T-helper 2 cell (primary cell): ENCODE results near the gene CNTNAP3.
"Not testable (repeated sequence)": the region's sequence is repeated elsewhere in the genome, so short reads cannot be mapped to it uniquely, and the experiment has no call there.

Source experiments
- DNase-seq, 5 experiments: peaks; one replicate each; pipeline versions ENCODE4 v3.0.0 to v3.0.0-alpha.2; 2012 to 2022
- total RNA-seq, 2 donors: gene quantifications; one replicate each; lab custom pipeline; 2026; lab: John Stamatoyannopoulos, UW

CNTNAP3 gene
- 0 to 0.07 reads per million in 2 donors for total RNA-seq

DNA sequence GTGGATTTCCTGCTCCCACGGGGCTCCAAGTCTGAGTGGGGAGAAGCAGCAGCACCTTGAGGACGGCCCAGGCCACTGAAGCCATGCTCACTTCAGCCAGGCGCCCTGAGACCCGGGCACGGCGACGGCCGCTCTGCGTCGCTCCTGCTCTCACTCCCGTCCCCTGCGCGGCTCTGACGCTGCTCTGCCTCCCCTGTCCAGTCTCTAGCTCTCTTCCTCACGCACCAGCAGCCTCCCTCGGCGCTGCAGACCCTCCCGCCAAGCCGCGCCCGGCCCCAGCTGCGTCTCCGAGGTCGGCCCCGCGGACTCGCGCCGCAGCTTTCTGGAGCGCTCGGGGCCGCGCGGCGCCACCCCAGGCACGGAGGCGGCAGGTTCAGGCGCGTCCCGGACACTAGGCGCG lies at the start of gene CNTNAP3:
TSS of gene CNTNAP3 (minus strand) at position 188 of the 400 bp plus-strand sequence. CDS start at position 85, 103 bp downstream.
- DNase-seq, result not testable (repeated sequence)

DNA sequence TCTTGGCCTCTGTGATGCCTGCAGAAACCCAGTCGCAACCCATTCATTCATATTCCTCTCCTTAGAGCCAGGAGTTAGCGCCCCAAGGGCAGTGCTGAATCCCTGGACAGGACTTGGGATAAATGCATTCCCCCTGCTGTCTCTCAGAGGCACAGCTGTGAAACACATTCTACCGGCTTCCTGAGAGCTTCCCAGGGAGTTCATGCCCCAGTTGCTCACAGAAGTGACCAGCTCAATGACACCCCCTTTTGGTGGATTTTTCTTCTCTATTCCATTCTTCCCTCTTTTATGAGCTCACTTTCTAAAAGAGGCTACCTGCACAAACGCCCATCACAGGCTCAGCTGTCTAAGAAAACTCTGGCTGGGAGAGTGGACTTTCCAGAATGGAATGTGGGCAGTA lies 8.0 kb downstream of the CNTNAP3 start:
- DNase-seq, result not testable (repeated sequence)

DNA sequence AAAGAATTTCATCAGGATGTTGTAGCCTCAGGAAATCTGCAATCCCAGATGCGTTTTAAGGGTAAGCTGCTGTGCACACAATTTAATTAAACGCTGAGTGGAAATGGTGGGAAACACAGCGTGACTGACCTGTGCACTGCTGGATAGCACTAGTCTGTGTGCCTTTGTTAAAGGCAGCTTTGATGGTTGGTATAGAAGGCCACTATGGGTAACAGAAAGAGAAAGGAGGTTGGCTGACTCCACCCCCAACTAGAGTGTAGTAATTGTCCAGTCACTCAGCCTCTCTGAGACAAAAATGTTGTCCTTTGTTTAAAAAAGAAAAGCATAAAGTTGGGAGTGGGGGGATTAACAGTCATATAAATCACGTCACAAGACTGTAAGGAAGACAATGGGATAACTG lies 45.5 kb downstream of the CNTNAP3 start:
- not testable (repeated sequence) for DNase-seq

DNA sequence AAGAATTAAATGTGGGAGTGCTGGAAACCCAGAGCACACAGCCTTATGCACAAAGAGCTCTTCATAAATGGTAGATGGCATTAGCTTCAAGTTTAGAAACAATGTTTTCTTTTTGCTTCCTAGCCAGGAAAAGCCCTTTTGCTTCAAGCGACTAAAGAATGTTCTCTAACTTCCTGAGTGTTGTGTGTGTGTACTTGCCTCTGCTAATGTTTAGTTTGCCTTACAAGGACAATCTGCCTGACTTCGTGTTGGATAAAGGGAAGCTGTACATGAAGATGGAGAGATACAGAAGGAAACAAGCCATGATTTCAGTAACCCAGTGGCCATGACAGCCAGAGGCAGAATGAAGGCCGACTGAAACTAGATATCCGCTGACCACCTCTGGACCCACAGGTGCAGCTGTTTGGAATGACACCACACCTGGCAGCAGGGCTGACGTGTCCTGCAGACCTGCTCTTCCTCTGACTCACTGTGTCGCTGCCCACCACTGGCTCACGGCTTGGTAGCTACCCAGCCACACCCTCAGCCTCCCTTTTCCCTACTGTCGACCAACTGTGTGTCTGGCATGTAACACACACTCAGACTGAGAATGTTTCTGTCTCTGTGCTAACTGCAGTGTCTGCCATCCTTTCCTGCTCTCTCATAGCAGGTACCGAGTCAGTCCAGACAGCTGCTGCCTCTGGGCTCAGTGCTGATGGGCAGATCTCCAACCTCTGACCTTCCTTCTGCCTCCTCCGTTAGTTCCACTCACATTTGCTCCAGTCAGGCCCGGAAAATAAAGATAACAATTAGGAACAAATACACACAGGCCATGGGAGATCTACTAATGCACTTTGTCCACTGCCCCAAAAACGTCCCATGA lies 55.6 kb downstream of the CNTNAP3 start:
- DNase-seq, result not testable (repeated sequence)

GRCh38 chr9:39215976-39216375 lies 72.0 kb downstream of the CNTNAP3 start:
- DNase-seq, result not testable (repeated sequence)

DNA sequence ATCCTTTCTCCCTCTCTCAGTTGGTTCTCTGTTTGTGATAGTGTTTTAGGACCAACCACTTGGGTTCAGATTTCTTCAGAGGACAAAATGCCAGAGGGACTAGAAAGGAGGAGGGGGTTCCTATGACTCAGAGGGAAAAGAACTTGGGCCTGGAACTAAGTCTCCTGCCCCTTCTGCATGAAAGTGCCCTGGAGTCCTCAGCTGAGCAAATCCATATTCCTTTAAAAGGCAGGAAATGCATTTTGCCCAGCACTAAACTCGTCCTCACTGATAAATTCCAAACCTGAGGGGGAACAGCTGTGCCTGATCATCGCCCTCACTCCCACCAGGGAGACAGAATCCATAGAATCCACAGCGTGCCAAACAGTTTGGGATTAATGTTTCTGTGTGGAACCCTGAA lies 78.2 kb downstream of the CNTNAP3 start:
- DNase-seq, result not testable (repeated sequence)

- DNase-seq, result not testable (repeated sequence)
Measured at GRCh38 chr9:39206643-39207042, 81.3 kb downstream of the CNTNAP3 start.

GRCh38 chr9:39205842-39206241 lies 82.1 kb downstream of the CNTNAP3 start:
- DNase-seq, result not testable (repeated sequence)

DNA sequence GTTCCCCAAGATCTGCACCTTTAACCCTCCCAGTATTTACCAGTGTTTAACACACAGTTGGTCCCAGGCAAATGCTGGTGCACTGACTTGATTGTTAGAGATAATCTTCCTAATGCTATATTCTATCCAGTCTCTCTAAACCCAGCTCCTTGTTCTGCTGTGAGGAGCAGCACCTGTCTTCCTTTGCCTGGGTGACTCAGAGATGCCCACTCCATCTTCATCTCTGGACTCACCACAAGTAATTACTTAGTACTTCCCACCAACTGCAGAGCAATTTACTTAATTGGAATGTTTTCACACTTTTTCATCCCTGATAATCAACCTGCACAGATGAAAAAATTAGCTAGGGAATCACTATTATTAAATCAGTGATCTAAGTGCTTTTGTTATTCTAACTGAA lies 87.6 kb downstream of the CNTNAP3 start:
- DNase-seq, result not testable (repeated sequence)

DNA sequence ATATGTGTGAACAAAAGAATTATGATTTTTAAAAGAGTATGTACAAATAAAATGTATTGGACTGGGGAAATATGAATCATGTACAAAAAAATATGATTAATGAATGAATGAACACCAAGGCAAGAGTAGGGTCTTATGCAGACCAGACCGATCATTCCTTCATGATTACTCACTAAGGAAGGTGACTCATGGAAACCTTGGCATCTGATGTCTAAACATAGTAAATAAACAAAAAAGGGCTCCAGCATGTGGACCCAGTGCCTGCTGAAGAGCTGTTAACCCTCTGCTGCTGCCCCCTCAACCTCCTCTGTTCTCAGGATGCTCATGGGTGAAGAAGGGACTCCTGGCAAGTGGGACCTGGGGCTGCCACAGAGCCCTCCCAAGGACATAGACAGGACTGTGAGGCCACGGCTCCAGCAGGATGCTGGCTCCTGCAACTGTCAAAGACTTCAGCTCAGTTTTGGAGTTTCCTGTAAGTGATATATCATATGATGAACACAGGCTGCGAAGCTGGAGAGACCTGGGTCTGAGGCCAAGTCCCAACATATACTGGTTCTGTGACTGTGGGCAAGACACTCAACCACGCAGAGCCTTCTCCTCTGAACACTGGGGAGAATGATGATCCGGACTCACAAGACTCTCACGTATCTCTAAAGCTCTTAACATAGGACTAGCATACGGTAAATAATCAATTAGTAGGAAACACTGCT lies 89.8 kb downstream of the CNTNAP3 start:
- not testable (repeated sequence) for DNase-seq

- DNase-seq, result not testable (repeated sequence)
Measured at GRCh38 chr9:39171370-39171769, 116.6 kb downstream of the CNTNAP3 start.

DNA sequence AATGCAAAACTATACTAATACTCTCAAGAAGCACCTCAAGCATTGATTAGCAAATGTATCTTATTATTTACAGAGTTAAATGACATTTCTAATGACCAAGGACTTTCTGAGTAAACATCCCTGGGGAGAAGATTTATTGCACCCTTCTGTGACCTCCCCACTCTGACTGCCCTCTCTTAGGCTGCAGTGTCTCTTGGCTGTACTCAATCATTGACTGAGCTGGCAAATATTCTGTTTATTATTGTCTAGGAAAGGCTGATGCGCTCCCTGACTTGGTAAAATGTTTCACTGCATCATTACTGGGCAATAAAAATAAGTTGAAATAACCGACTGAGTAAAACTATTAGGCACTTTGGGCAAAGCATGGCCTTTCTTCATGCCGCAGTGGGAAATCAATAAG lies 130.3 kb downstream of the CNTNAP3 start:
- DNase-seq, result not testable (repeated sequence)

DNA sequence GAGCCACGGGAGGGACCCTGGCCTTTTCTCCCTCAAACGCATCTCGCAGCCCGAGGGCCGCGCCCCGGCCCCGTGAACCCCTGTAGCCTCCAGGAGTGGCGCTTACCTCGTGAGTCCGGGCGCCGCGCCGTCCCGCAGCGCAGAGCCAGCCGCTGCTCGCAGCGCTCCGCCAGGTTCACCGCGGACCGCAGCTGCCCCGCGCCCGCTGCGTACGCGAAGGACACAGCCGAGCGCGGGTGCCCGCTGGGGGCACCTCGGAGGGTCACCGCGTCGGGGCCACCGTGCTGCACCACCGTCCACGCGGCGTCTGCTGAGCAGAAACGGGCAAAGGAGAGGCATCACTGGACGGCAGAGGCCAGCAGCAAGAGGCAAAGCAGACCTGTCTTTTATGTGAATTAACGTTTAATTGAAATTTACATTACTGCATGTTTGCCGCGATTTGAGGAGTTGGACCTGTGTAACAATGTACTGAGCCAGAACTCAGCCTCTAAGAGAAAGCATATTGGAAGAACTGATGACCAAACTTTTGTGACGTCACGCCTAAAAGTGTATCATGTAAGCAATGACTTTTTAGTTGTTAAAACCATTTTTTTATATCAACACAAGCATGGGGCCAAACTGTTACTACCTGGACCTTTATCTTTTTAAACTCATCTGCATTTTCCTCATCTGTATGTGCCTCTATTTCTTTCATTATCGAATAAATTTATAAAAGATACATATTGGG lies 155.0 kb downstream of the CNTNAP3 start:
- DNase-seq, result not testable (repeated sequence)

- DNase-seq, result not testable (repeated sequence)
Measured at GRCh38 chr9:39121401-39121800, 166.6 kb downstream of the CNTNAP3 start.

DNA sequence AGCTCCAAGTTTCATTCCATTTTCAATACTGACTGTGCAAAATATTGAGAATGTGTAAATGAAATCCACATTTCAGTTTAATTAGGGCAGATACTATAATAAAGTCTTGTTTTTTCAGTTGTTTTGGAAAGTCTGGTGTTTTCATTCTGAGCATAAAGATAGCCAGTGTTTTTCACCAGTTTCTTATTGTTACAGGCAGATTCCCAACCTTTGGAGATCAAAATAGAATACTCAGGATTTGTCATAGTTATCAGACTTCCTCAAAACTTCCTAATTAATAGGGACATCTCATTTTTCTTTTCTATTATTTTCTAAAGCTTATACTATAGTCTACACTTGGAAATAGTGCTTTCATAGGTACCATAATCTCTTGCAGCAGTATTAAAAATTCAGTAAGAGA lies 176.2 kb downstream of the CNTNAP3 start:
- DNase-seq, result not testable (repeated sequence)

DNA sequence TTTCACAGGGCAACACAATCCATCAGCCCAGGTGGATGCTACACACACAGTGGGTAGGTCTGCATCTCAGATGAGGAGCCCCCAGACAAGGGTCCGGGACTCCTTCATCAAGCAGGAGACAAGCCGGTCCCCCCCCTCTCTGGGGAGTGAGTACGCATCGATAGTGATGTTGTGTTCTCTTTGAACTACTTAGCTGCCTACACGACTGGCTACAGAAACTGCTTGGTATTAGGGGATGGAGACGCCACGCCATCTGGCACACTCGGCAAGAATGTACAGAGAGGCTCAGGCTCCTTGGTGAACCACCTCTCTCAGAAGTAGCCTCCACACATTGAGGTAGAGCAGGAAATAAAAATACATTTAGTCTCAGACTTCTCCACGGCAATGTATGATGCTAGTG lies 179.8 kb downstream of the CNTNAP3 start:
- DNase-seq, result no peak

DNA sequence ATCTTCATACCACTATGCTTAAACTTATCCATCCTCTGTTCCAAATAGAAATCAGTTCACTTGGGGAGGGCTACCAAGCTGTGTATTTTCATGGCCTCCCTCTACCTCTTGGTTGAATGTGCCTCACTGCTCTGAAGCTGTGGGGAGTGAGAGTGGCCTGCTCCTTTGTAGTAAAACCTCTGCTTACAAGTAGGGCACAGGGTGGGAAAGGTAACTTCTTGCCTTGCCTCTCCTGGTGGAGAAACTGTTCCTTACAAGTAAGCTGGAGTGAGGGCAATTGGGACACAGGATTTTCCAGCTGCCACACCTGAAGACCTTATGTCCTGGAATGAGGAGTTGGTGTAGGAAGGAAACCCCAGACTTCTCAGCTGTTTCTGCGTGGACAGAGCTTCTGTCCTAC lies 190.8 kb downstream of the CNTNAP3 start:
- DNase-seq, result not testable (repeated sequence)

DNA sequence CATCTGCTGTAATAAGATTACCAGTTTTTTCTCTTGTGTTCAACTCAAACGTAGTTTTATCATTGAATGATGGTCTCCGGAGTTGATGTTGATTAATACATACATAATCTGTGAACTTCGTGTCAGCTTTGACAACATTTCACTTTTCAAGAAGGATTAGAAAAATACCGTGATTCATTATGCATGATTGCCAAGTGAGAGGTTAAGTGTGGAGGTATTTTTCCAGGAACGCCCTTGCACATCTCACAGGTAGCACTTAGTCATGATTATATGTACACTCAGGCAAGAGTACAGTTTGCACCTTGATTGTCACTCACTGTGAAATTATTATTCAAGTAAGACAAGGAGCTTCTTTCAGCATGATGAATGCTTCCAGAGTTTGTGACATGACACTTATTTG lies 202.7 kb downstream of the CNTNAP3 start:
- not testable (repeated sequence) for DNase-seq

DNA sequence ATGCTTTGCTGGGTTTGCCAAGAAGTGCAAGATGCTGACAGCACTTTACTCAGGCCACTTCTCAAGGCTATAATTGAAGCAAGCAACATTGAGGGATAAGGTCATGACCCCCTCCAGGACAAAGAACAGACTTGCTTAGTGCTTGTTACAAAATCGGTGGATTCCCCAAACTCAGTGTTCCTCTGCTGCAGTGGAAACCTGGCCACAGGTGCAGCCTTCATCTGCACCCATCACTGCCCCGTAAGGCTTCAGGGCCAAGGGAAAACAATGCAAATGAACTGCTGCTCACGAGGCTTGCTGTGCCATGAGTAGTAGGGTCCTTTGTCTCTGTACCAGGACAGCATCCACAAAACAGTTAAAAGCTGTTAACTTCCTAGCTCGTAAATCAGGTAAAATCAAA lies 205.4 kb downstream of the CNTNAP3 start:
- not testable (repeated sequence) for DNase-seq

DNA sequence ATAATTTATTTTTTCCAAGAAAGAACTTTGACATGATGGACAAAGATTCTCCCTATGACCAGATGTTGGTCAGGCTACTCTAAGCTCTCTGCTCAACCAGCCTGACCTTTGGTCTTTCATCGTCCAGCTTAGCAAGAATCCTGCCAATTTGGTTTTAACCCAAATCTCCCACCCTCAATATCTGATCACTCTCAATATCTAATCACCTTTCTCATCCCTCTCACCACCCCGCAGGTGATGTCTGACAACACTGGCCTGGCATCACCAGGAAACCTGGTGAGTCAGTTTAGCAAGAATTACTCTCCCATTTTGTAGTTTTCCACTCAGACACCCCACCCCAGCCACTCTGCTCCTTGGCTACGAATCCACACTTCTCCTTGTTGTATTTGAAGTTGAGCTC lies 207.9 kb downstream of the CNTNAP3 start:
- not testable (repeated sequence) for DNase-seq

- DNase-seq, result not testable (repeated sequence)
Measured at GRCh38 chr9:39078621-39079256, 209.2 kb downstream of the CNTNAP3 start.

GRCh38 chr9:39073537-39073936 lies 214.4 kb downstream of the CNTNAP3 start:
- DNase-seq, result not testable (repeated sequence)
